Lung (tissue), 13 donors: ENCODE data around the gene MDN1. TPM values are rescaled to one million over a fixed set of nuclear protein-coding genes. Genes with fewer than 3 reads are reported as not detected.

Experiments used
- ATAC-seq: fragments of 200-7000 bp; cut with Tn5 transposase; one replicate; pipeline ENCODE4 v1.9.1; 2020; ENCODE audit warnings: moderate number of reproducible peaks; ENCODE audit not compliant: insufficient read depth, low FRiP score
- DNase-seq, 3 donors: peaks; one replicate each; pipeline ENCODE4 v3.0.0-alpha.2; 2013 to 2017
- H3K27ac ChIP-seq, 2 donors: one replicate each; pipeline ENCODE4 v1.5.1; 2013; ENCODE audit warnings: mild to moderate bottlenecking in 2 of 2, moderate library complexity in 2 of 2, control low read depth in 1 of 2, inconsistent platforms in 1 of 2, low read depth in 1 of 2, low read length in 1 of 2
- H3K27me3 ChIP-seq, 3 donors: one replicate each; pipeline ENCODE4 v1.5.1; 2013; ENCODE audit warnings: low read length in 2 of 3; ENCODE audit not compliant: control insufficient read depth in 3 of 3, insufficient read depth in 3 of 3
- H3K36me3 ChIP-seq, 4 donors: one replicate each; pipeline ENCODE4 v1.5.1; 2013; ENCODE audit warnings: low read length in 4 of 4, mild to moderate bottlenecking in 1 of 4, moderate library complexity in 1 of 4; ENCODE audit not compliant: control insufficient read depth in 4 of 4, insufficient read depth in 4 of 4
- H3K4me1 ChIP-seq, 5 donors: one replicate each; pipeline ENCODE4 v1.5.1; 2013; ENCODE audit warnings: low read length in 5 of 5, mild to moderate bottlenecking in 2 of 5, moderate library complexity in 1 of 5; ENCODE audit not compliant: control insufficient read depth in 5 of 5, insufficient read depth in 5 of 5
- H3K4me3 ChIP-seq: one replicate; pipeline ENCODE4 v1.5.1; 2013; ENCODE audit warnings: mild to moderate bottlenecking, control low read depth, moderate library complexity
- H3K9ac ChIP-seq, 2 donors: one replicate each; pipeline ENCODE4 v1.5.1; 2013; ENCODE audit warnings: low read length in 2 of 2, control low read depth in 1 of 2; ENCODE audit not compliant: insufficient read depth in 1 of 2
- H3K9me3 ChIP-seq, 4 donors: one replicate each; pipeline ENCODE4 v1.5.1; 2013; ENCODE audit warnings: low read length in 3 of 4, mild to moderate bottlenecking in 1 of 4, moderate library complexity in 1 of 4; ENCODE audit not compliant: control insufficient read depth in 4 of 4, insufficient read depth in 3 of 4
- WGBS, 2 donors: extraction: QIAGEN DNeasy Blood & Tissue Kit; methylation state at CpG; one replicate each; pipeline ENCODE4 v1.1.7; 2013; 5-methylcytosine and 5-hydroxymethylcytosine counted together
- polyA plus RNA-seq, 2 donors: library from polyadenylated mRNA; stranded (reverse); fragments of 200-250 nt; gene quantifications; one replicate each; pipeline ENCODE4 v1.2.1, GENCODE V29; 2013
- small RNA-seq: library from RNA; depleted of rRNA; stranded (forward); fragments of <200 nt; gene quantifications from one replicate; pipeline ENCODE3, GENCODE V24; 2014; ENCODE audit warnings: low replicate concordance
- total RNA-seq, 2 donors: library from RNA; depleted of rRNA in 1 of 2; stranded (reverse); fragments of >200 nt in 1 of 2; gene quantifications; one replicate each; pipeline ENCODE4 v1.2.1, GENCODE V29; 2014 to 2021
- TF ChIP-seq, protein P1 (sequence below): IDR thresholded peaks from 2 replicates; pipeline ENCODE4 v1.5.1; 2012; ENCODE audit warnings: mild to moderate bottlenecking; ENCODE audit errors: control extremely low read depth, extremely low read depth
- donor health status: control.
- donor health status: control.
- donor health status: Bipolar disorder and iron deficiency.
- donor health status: healthy.
- donor health status: DM: yes; HTN: yes; CAD: no.

MDN1 gene
- total and polyA plus RNA-seq, 4 donors: 7.6 to 33.8 (median 31.7) TPM

DNA sequence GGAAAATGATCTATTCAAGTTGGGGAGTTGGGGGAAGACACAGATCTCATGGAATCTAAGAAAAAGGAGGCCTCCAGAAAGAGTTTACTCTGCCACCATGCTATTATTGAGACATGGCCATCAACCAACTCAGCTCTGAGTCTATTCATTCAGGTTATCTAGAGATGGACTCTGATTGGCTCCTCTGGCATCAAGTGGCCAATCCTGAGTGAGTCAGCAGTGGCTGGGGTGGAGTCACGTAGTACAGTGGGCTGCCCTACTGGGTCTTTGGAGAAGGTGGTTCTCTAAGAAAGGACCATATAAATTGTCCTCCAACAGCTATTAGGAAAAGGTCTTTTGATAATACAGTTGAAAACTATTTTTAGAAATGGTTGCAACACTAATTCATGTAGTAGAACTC, 223.1 kb downstream of the MDN1 start:
- Histone ChIP-seq H3K9ac (no peak overlapping the region), H3K4me3 (no peak overlapping the region), H3K27me3 (no peaks in the 10 kb centered on the region), H3K27ac (no peak overlapping the region), H3K4me1 (peaks cover 0 to 4% (median 0%) of the 10 kb centered on the region in 5 donors), H3K9me3 (no peaks in the 10 kb centered on the region), H3K36me3 (no peaks in the 10 kb centered on the region)
- TF ChIP-seq, protein P1, sequence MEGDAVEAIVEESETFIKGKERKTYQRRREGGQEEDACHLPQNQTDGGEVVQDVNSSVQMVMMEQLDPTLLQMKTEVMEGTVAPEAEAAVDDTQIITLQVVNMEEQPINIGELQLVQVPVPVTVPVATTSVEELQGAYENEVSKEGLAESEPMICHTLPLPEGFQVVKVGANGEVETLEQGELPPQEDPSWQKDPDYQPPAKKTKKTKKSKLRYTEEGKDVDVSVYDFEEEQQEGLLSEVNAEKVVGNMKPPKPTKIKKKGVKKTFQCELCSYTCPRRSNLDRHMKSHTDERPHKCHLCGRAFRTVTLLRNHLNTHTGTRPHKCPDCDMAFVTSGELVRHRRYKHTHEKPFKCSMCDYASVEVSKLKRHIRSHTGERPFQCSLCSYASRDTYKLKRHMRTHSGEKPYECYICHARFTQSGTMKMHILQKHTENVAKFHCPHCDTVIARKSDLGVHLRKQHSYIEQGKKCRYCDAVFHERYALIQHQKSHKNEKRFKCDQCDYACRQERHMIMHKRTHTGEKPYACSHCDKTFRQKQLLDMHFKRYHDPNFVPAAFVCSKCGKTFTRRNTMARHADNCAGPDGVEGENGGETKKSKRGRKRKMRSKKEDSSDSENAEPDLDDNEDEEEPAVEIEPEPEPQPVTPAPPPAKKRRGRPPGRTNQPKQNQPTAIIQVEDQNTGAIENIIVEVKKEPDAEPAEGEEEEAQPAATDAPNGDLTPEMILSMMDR: no peak
- no peak for DNase-seq
- ATAC-seq: no peak
- 77 to 96% methylated on average over 1 of the region's 1 CpG for WGBS, 2 donors

DNA sequence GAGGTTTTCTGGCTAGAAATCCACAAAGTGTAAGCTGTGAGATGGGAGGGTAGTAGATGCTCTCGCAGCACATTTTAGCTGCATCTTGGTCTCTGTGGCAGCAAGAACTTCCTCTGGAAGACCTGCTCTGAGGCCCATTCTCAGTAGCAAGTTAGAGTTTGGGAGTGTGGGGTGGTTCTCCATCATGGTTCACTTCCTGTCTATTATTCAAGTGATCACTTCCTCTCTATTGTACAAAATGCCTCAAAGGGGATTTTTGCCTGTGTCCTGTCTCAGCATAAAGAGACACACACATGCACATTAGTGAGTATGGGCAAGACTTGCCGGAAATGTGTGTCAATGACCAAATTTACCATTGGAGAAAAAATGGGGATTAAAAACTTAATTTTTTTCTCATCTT, 223.5 kb downstream of the MDN1 start:
- Histone ChIP-seq H3K27me3 (no peaks in the 10 kb centered on the region), H3K27ac (no peak overlapping the region), H3K9ac (no peak overlapping the region), H3K9me3 (no peaks in the 10 kb centered on the region), H3K4me3 (no peak overlapping the region), H3K4me1 (peaks cover 0 to 4% (median 0%) of the 10 kb centered on the region in 5 donors), H3K36me3 (no peaks in the 10 kb centered on the region)
- ATAC-seq (no peak), DNase-seq (no peak)
- TF ChIP-seq, protein P1: no peak
- WGBS, 2 donors: 78 to 86% methylated on average over 2 of the region's 2 CpGs

Small RNAs within 50 kb of the gene (small RNA-seq; reads per million reads assigned to genes)
- gene DNAJC19P6: not detected
- gene RF00019: not detected

Other genes with a start within 250 kb of the MDN1 start
- 10 to 100 TPM; 26.1 to 38.1 TPM for gene LYRM2, start 181.0 kb downstream of the MDN1 start, total RNA-seq
- 10 to 100 TPM; 25.6 to 28.1 TPM for gene LYRM2, start 181.0 kb downstream of the MDN1 start, polyA plus RNA-seq
- gene CASP8AP2, start 10.1 kb upstream of the MDN1 start, total RNA-seq: 10 to 100 TPM in 1 of 2 donors, 1 to 10 TPM in 1; 9.8 to 24.4 TPM
- gene CASP8AP2, start 10.1 kb upstream of the MDN1 start, polyA plus RNA-seq: 1 to 10 TPM; 4.3 to 6.5 TPM
- not detected for gene GJA10, start 74.7 kb upstream of the MDN1 start, total RNA-seq
- not detected for gene GJA10, start 74.7 kb upstream of the MDN1 start, polyA plus RNA-seq